NCI-H69 (cell line): ENCODE results near the gene UBALD1.

Experiments
- DNase-seq: peaks from one replicate; lab custom pipeline; 2025; lab: John Stamatoyannopoulos, UW

UBALD1 gene

GRCh38 chr16:4616047-4616811 is 1.5 kb upstream of the UBALD1 start:
- DNase-seq = peak; percentile 100

- DNase-seq = peak; percentile 50
Observed at GRCh38 chr16:4615384-4616046, 827 bp upstream of the UBALD1 start.

- peak; percentile 76 for DNase-seq
Observed at GRCh38 chr16:4613636-4614570, 785 bp downstream of the UBALD1 start.

GRCh38 chr16:4612977-4613635 is 1.6 kb downstream of the UBALD1 start:
- DNase-seq = no peak

GRCh38 chr16:4612474-4612931 is 2.2 kb downstream of the UBALD1 start:
- DNase-seq = no peak

- DNase-seq = no peak
Observed at GRCh38 chr16:4611337-4612021, 3.2 kb downstream of the UBALD1 start.

- DNase-seq = no peak
Observed at GRCh38 chr16:4610011-4611005, 4.4 kb downstream of the UBALD1 start.

GRCh38 chr16:4609200-4610010 is 5.3 kb downstream of the UBALD1 start:
- no peak for DNase-seq

GRCh38 chr16:4608704-4608980 is 6.0 kb downstream of the UBALD1 start:
- DNase-seq = no peak

- no peak for DNase-seq
Observed at GRCh38 chr16:4607841-4608703, 6.6 kb downstream of the UBALD1 start.

GRCh38 chr16:4606354-4606753 is 8.3 kb downstream of the UBALD1 start:
- peak; percentile 72 for DNase-seq

GRCh38 chr16:4604401-4604800 is 10.3 kb downstream of the UBALD1 start:
- DNase-seq = no peak

GRCh38 chr16:4603624-4604170 is 11.0 kb downstream of the UBALD1 start:
- no peak for DNase-seq

- no peak for DNase-seq
Observed at GRCh38 chr16:4602331-4602730, 12.4 kb downstream of the UBALD1 start.

- no peak for DNase-seq
Observed at GRCh38 chr16:4601864-4602186, 12.9 kb downstream of the UBALD1 start.

- DNase-seq = peak; percentile 45
Observed at GRCh38 chr16:4601036-4601863, 13.4 kb downstream of the UBALD1 start.

- no peak for DNase-seq
Observed at GRCh38 chr16:4599545-4599944, 15.1 kb downstream of the UBALD1 start.
